Measurements from ENCODE around the gene IGFLR1.
A peak's percentile ranks its signal among the peaks of the same experiment; 100 is the strongest.

IGFLR1 gene

GRCh38 chr19:35755550-35756376 lies 13.5 kb upstream of the IGFLR1 start:
- no peak for DNase-seq

GRCh38 chr19:35755131-35755549 lies 12.9 kb upstream of the IGFLR1 start:
- no peak for DNase-seq

- DNase-seq = no peak
Observed at GRCh38 chr19:35754370-35755130, 12.3 kb upstream of the IGFLR1 start.

DNA sequence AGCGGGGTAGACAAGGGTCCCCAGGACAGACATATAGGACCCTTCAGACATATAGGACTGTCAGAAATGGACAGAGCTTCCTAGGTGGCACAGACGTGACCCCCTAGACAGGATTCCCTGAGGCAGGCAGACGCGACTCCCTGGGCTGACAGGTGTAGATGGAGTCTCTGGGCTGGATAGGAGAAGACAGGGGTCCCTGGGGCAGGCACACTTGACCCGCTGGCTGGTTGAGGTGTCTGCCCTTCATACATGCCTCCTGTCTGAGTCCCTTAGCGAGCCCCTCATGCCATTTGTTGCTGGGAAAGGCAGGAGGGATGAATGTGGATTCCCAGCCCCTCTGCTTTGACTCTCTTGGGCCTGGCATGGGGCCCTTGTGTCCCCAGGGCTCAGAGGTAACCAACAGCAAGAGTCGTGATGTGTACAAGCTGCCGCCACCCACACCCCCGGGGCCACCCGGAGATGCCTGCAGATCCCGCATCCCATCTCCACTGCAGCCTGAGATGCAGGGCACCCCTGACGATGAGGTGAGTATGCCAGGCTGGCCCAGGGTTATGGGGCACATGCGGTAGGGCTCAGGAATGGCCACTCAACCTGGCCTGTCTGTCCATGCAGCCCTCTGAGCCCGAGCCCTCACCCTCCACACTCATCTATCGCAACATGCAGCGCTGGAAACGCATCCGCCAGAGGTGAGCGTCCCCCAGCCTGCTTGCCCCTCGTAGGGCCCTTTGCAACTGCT lies 11.6 kb upstream of the IGFLR1 start:
- no peak for DNase-seq

DNA sequence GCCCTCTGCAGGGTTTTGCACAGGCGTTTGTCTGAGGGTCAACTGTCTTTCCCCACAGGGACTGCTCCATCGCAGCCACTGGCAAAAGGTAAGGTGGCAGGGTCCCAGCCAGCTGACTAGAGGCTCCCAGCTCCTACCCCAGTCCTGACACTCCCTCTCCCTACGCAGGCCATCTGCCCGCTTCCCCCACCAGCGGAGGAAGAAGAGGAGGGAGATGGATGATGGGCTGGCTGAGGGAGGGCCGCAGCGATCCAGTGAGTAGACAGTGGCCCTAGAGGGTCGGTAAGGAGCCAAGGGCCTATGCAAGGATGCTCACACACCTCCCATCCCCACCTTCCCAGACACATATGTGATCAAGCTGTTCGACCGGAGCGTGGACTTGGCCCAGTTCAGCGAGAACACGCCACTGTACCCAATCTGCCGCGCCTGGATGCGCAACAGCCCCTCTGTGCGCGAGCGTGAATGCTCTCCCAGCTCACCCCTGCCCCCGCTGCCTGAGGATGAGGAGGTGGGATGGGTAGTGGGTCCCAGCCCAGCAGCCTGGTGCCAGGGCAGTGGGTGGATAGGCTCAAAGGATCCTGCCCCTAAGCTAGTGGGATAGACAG lies 10.6 kb upstream of the IGFLR1 start:
- no peak for DNase-seq

GRCh38 chr19:35751839-35752745 lies 9.8 kb upstream of the IGFLR1 start:
- no peak for DNase-seq

DNA sequence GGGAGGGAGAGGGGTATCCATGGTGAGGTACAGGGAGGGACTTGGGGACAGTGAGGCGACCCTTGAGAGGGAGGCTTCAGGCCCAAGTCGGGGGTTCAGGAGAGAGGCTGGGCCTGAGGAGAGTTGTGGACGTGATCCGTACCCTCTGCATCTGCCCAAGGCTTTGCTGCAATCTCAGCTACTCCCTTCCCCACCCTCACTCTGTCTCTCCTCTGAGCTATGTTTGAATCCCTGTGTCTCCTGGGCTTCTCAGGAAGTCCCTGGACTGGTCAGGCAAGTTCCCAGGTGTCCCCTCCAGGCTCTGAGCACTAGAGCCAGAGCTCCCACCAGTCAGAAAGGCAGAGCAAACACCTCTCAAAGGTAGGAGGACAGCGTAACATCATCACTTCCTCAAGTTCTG lies 7.9 kb upstream of the IGFLR1 start:
- DNase-seq = no peak

- peak; percentile 99 for DNase-seq
Observed at GRCh38 chr19:35748106-35749020, 6.1 kb upstream of the IGFLR1 start, which contains the start of gene LIN37. Gene LIN37 (plus strand): TSS chr19:35748576. CDS start chr19:35748725, 149 bp downstream.

- DNase-seq = no peak
Observed at GRCh38 chr19:35746531-35746930, 4.3 kb upstream of the IGFLR1 start.

DNA sequence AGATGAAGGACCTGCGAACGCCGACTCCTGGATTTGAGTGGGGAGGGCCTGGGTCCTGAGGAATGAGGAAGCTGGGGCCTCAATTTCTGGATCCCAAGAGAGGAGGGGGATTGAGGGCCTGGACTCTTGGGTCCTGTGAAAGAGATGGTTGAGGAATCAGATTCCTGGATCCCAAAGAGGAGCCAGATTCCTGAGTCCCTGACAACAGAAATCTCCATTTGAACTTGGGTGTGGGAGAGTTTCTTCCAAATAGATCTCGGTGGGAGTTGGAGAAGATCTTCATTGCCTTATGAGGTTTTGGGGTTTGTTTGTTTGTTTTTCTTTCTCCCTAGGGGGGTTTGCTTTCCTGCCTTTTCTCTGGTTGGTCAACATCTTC lies 3.8 kb upstream of the IGFLR1 start:
- DNase-seq = no peak

DNA sequence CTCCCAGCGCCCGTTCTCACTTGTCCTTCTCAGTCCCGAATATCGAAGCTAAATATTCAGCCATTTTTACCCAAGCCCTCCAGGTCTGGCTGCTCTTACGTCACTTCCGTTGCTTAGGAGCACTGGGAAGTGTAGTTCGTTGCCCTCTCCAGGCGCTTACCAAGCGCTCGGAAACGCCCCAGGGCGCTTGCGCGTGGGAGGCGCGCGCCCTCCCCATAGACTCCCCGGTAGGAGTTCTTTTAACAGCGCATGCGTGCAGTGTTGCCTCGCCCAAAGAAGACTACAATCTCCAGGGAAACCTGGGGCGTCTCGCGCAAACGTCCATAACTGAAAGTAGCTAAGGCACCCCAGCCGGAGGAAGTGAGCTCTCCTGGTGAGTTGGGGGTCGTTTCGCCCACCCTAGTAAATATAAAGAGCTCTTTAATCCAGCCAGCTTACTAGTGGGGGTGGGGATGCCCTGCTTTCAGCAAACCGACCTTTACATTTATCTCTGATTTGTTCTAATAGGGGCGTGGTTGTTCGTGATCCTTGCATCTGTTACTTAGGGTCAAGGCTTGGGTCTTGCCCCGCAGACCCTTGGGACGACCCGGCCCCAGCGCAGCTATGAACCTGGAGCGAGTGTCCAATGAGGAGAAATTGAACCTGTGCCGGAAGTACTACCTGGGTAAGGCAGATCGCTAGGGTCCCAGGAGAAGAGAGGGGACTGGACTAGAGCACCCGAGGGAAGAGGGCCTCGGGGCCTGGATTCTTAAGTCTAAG lies 3.3 kb upstream of the IGFLR1 start, which contains the start of the genes PSENEN and U2AF1L4:
PSENEN (plus strand) TSS at position 324 of the 759 bp plus-strand sequence; CDS start at position 604, 280 bp downstream.
U2AF1L4 (minus strand) TSS at position 91 of the 759 bp plus-strand sequence; CDS start at position 64, 27 bp downstream.
- peak; percentile 99 for DNase-seq

DNA sequence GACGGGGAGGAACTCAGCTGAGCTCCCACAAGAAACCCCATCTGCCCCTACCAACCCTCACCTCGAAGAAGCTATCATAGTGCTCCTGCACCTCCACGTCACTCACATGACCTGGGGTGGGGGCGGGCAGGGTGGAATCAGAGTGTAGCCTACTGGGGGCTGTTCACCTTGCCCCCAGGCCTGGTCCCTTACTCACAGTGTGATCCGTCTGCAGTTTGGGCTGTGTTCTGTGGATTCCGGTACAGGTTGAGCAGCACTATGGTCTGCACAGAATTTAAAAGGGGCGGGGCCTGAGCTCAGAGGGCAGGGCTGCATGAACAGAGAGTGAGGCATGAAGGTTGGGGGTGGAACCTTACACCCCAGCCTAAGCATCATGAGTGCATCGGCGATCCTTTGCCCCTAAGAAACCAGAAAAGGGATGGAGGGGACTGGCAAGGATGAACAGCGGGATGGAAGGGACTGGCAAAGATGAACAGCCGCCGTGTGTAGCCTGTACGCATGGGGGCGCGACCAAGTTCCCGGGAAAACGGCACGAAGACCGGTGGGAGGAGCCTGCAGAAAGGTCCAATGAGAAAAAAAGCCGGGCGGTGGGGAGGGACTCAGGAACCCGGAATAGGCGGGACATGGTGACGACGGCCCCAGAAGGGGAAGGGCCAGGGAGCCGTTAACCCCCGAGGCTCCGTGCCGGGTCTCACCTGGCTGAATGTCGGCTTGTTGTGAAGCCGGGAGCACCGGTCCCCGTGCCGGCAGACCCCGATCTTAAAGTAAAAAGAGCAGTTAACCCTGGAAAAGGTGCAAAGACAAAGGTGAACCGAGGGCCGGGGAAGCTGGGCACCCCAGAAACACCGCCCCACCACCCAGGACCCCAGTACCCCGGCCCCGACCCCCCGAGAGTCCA lies 2.4 kb upstream of the IGFLR1 start:
- peak; percentile 91 for DNase-seq

DNA sequence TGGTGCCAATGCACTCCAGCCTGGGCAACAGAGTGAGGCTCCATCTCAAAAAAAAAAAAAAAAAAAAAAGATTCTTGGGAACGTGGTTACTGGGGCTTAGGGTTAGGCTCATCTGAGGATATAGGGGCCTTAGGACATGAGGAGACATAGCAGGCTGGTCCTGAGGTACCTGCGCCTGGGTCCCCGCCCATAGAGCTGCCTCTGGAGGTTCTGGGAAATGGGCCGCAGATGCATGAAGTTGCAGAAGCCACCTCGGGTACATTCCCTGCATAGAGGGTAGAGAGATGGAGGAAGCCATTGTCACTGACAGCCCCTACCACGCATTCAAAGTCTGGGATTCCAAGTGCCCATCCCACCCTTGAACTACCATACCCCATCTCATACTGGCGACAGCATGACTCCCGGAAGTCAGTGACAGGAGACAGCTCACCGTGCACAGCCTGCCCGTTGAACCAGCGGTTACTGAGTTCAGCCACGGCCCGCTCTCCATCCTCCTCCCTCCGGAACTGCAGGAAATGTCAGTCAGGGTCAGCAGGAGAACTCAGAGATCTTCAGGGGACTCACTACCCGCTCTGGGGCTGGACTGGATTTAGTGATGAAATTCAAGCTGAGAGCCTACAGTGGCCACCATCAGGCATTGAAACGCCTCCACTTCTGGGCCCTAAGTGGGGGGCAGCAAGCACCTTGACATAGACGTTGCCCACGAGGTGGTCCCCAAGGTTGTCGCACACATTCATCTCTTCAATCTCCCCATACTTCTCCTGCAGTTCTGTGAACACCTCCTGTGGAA lies 1.6 kb upstream of the IGFLR1 start:
- DNase-seq = no peak

DNA sequence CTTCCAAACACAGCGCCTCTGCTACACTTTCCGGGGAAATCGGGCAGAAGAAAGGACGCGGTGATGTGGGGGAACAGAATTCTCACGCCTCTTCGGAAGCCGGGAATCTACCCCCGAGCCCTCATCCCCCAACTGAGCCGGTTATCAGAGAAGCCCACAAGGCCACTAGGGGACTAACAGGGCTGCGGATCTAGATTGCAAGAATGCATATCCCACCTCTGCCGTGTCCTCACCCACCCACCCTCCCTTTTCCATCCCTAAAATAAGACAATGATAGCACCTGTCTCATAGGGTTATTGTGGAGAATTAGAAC lies 1.1 kb downstream of the IGFLR1 start:
- no peak for DNase-seq

DNA sequence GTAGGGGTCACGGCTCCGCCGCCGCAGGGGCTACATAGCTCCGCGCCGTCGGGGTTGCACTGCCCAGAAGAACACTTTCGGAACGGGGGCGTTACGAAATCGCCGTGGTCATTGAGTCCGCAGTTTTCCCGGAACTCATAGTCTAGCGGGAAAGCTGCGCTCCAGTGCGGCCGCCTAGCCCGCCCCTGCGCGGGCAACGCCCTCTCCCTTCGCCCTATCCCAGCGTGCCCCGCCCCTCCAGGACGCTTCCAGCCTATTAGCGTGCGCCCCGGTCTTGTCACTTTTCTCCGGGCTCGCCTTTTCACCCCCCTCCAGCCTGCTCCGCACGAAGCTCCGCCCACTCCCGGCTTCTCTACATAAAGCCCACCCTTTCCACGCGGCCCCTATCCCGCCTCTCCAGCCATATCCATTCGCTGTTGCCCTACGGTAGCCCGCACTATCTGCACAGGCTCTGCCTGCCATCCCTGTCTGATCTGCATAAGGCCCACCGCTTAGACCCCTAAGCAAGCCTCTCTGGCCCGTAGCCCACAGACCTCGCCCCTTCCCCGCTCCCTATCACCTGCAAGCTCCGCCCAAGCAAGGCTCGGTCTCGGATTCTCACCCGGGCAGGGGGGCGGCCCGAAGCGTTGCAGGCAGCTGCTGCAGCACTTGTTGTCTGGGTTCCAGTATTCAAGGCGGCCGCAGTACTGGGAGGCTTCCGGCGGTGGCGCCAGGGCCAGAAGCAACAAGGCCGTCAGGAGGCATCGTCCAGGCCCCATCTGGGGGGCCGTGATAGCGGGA lies 1.6 kb downstream of the IGFLR1 start:
- DNase-seq = peak; percentile 96

GRCh38 chr19:35740108-35740422 lies 2.2 kb downstream of the IGFLR1 start:
- DNase-seq = no peak
